ENCODE data around the gene DNAAF6. TPM values are rescaled to one million over a fixed set of nuclear protein-coding genes. Genes with fewer than 3 reads are reported as not detected.

The DNAAF6 gene
- total RNA-seq, 1 donor from 2014 or later: not detected

- intact Hi-C loops (cut with micrococcal nuclease): no loop called here
These were observed 83.6 kb downstream of the DNAAF6 start for GRCh38 chrX:107290019-107290418.

GRCh38 chrX:107293056-107293455 is 86.6 kb downstream of the DNAAF6 start:
- intact Hi-C loops (cut with micrococcal nuclease): no loop called here

Other genes with a start within 250 kb of the DNAAF6 start
- gene MORC4, start 206.4 kb upstream of the DNAAF6 start, total RNA-seq: 6.0 and 7.4 TPM in 2 replicates
- gene RBM41, start 87.8 kb upstream of the DNAAF6 start, total RNA-seq: 14.1 and 17.0 TPM in 2 replicates
- 1.0 and 1.5 TPM in 2 replicates for gene NUP62CL, start 178 bp upstream of the DNAAF6 start, total RNA-seq
- 0.02 TPM in 1 of 2 replicates, not detected in the other for gene FRMPD3, start 243.0 kb downstream of the DNAAF6 start, total RNA-seq

Data from T-helper 2 cell treated with Interferon-gamma antibody and Interleukin-4, amounts not matched to agents 100 ng/mL and 5 ng/mL, for 36 hours (primary cell).